Testis (tissue), 2 donors: ENCODE measurements around the gene GLI2.

Source experiments
- POLR2A ChIP-seq: fragments of 450-650 bp; IDR thresholded peaks from one replicate; pipeline ENCODE4 v1.6.1; 2017; ENCODE audit warnings: antibody characterized with exemption, mild to moderate bottlenecking, moderate library complexity
- TF ChIP-seq, protein P1 (sequence below), 3 experiments: fragments of 450-650 bp in 2 of 3; fragments of 200-600 bp in 1 of 3; sonication (generic) in 1 of 3; IDR thresholded peaks; one replicate each; pipeline ENCODE4 v1.5.1; 2016 to 2019; ENCODE audit warnings: antibody characterized with exemption in 3 of 3, mild to moderate bottlenecking in 2 of 3, moderate library complexity in 1 of 3

GRCh38 chr2:120773186-120773800 is 37.6 kb downstream of the GLI2 start:
- TF ChIP-seq, protein P1, sequence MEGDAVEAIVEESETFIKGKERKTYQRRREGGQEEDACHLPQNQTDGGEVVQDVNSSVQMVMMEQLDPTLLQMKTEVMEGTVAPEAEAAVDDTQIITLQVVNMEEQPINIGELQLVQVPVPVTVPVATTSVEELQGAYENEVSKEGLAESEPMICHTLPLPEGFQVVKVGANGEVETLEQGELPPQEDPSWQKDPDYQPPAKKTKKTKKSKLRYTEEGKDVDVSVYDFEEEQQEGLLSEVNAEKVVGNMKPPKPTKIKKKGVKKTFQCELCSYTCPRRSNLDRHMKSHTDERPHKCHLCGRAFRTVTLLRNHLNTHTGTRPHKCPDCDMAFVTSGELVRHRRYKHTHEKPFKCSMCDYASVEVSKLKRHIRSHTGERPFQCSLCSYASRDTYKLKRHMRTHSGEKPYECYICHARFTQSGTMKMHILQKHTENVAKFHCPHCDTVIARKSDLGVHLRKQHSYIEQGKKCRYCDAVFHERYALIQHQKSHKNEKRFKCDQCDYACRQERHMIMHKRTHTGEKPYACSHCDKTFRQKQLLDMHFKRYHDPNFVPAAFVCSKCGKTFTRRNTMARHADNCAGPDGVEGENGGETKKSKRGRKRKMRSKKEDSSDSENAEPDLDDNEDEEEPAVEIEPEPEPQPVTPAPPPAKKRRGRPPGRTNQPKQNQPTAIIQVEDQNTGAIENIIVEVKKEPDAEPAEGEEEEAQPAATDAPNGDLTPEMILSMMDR (IDR thresholded peaks at IDR 0.05) = no peak
- TF ChIP-seq POLR2A = no peak
